WTC11 (cell line): ENCODE measurements around the gene PTPRT.

Experiments used
- FOXK1 ChIP-seq: sonication (generic); formaldehyde crosslinking; IDR thresholded peaks from 2 replicates; pipeline ENCODE4 v1.8.0; 2022; ENCODE audit warnings: mild to moderate bottlenecking, moderate library complexity, missing genetic modification reagents
- RELA ChIP-seq: sonication (generic); formaldehyde crosslinking; IDR thresholded peaks from 2 replicates; pipeline ENCODE4 v1.8.1; 2022; ENCODE audit warnings: missing genetic modification reagents, mild to moderate bottlenecking, borderline replicate concordance
- TCF7 ChIP-seq: sonication (generic); formaldehyde crosslinking; IDR thresholded peaks from 2 replicates; pipeline ENCODE4 v1.8.0; 2022; ENCODE audit warnings: mild to moderate bottlenecking, low read depth, missing genetic modification reagents, moderate library complexity
- ZNF121 ChIP-seq: sonication (generic); formaldehyde crosslinking; IDR thresholded peaks from 2 replicates; pipeline ENCODE4 v1.8.0; 2023; ENCODE audit warnings: missing genetic modification reagents
- ZNF263 ChIP-seq: sonication (generic); formaldehyde crosslinking; IDR thresholded peaks from 2 replicates; pipeline ENCODE4 v1.8.1; 2022; ENCODE audit warnings: low read depth, mild to moderate bottlenecking, moderate library complexity, missing genetic modification reagents
- TF ChIP-seq, protein P1 (sequence below): sonication (generic); formaldehyde crosslinking; IDR thresholded peaks from 2 replicates; pipeline ENCODE4 v1.8.0; 2022; ENCODE audit warnings: mild to moderate bottlenecking, missing genetic modification reagents
- TF ChIP-seq, protein P2 (sequence below): fragments of 200-600 bp; IDR thresholded peaks from 2 replicates; pipeline ENCODE4 v1.8.0; 2022; ENCODE audit warnings: antibody characterized with exemption
- TF ChIP-seq, protein P3 (sequence below): sonication (generic); formaldehyde crosslinking; IDR thresholded peaks from 2 replicates; pipeline ENCODE4 v1.8.1; 2023; ENCODE audit warnings: mild to moderate bottlenecking, missing genetic modification reagents
- TF ChIP-seq, protein P4 (sequence below): sonication (generic); formaldehyde crosslinking; IDR thresholded peaks from 2 replicates; pipeline ENCODE4 v1.8.1; 2023; ENCODE audit warnings: mild to moderate bottlenecking, missing genetic modification reagents, moderate library complexity

- TF ChIP-seq, protein P1, sequence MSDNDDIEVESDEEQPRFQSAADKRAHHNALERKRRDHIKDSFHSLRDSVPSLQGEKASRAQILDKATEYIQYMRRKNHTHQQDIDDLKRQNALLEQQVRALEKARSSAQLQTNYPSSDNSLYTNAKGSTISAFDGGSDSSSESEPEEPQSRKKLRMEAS (CRISPR knock-in tag) = no peak
- TF ChIP-seq ZNF121 (CRISPR knock-in tag) = no peak
- TF ChIP-seq, protein P2, sequence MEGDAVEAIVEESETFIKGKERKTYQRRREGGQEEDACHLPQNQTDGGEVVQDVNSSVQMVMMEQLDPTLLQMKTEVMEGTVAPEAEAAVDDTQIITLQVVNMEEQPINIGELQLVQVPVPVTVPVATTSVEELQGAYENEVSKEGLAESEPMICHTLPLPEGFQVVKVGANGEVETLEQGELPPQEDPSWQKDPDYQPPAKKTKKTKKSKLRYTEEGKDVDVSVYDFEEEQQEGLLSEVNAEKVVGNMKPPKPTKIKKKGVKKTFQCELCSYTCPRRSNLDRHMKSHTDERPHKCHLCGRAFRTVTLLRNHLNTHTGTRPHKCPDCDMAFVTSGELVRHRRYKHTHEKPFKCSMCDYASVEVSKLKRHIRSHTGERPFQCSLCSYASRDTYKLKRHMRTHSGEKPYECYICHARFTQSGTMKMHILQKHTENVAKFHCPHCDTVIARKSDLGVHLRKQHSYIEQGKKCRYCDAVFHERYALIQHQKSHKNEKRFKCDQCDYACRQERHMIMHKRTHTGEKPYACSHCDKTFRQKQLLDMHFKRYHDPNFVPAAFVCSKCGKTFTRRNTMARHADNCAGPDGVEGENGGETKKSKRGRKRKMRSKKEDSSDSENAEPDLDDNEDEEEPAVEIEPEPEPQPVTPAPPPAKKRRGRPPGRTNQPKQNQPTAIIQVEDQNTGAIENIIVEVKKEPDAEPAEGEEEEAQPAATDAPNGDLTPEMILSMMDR = no peak
- TF ChIP-seq, protein P3, sequence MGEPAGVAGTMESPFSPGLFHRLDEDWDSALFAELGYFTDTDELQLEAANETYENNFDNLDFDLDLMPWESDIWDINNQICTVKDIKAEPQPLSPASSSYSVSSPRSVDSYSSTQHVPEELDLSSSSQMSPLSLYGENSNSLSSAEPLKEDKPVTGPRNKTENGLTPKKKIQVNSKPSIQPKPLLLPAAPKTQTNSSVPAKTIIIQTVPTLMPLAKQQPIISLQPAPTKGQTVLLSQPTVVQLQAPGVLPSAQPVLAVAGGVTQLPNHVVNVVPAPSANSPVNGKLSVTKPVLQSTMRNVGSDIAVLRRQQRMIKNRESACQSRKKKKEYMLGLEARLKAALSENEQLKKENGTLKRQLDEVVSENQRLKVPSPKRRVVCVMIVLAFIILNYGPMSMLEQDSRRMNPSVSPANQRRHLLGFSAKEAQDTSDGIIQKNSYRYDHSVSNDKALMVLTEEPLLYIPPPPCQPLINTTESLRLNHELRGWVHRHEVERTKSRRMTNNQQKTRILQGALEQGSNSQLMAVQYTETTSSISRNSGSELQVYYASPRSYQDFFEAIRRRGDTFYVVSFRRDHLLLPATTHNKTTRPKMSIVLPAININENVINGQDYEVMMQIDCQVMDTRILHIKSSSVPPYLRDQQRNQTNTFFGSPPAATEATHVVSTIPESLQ (CRISPR knock-in tag) = no peak
- TF ChIP-seq RELA (CRISPR knock-in tag) = no peak
- no peak for TF ChIP-seq ZNF263
- no peak for TF ChIP-seq TCF7 (CRISPR knock-in tag)
- TF ChIP-seq, protein P4, sequence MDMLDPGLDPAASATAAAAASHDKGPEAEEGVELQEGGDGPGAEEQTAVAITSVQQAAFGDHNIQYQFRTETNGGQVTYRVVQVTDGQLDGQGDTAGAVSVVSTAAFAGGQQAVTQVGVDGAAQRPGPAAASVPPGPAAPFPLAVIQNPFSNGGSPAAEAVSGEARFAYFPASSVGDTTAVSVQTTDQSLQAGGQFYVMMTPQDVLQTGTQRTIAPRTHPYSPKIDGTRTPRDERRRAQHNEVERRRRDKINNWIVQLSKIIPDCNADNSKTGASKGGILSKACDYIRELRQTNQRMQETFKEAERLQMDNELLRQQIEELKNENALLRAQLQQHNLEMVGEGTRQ (CRISPR knock-in tag) = no peak
- no peak for TF ChIP-seq FOXK1
These were observed 658.2 kb downstream of the PTPRT start for GRCh38 chr20:42531508-42531961.
